OCI-LY7 (cell line): ENCODE data around the gene ARL11. TPM values are rescaled to one million over a fixed set of nuclear protein-coding genes. Genes with fewer than 3 reads are reported as not detected.
A peak's percentile ranks its signal among the peaks of the same experiment; 100 is the strongest.

Experiments used
- BruUV-seq: library from RNA; stranded (reverse); fragments of 400-500 nt; replicated peaks from 2 replicates; lab custom pipeline; 2021; lab: Mats Ljungman, UMichigan
- CTCF ChIA-PET: fragments of 300-600 bp; sonication (Branson Sonifier 250); formaldehyde crosslinking; loops from one replicate; lab custom pipeline; 2022; ENCODE audit warnings: antibody characterized with exemption; ENCODE audit not compliant: unreplicated experiment; lab: Charles Lee
- POLR2A ChIA-PET: fragments of 300-600 bp; sonication (Branson Sonifier 250); formaldehyde crosslinking; loops from one replicate; lab custom pipeline; 2022; ENCODE audit warnings: antibody characterized with exemption; lab: Charles Lee
- DNase-seq: peaks from one replicate; pipeline ENCODE4 v3.0.0-alpha.2; 2015; ENCODE audit warnings: low spot score
- H2AFZ ChIP-seq: fragments of 200-600 bp; sonication (generic), shearing (Covaris generic); 2 replicates; pipeline ENCODE4 v1.6.1; 2014; ENCODE audit warnings: mild to moderate bottlenecking, antibody characterized with exemption, low read length, moderate library complexity
- H3K27ac ChIP-seq: fragments of 200-600 bp; sonication (generic); 2 replicates; pipeline ENCODE4 v1.5.1; 2014; ENCODE audit warnings: mixed run types, low read depth, mild to moderate bottlenecking, moderate library complexity, low read length, inconsistent platforms; ENCODE audit not compliant: poor library complexity, severe bottlenecking
- H3K36me3 ChIP-seq: fragments of 200-600 bp; sonication (generic); 2 replicates; pipeline ENCODE4 v1.6.1; 2014; ENCODE audit warnings: mild to moderate bottlenecking, antibody characterized with exemption, low read length, moderate library complexity, mixed read lengths; ENCODE audit not compliant: insufficient read depth
- H3K4me1 ChIP-seq: fragments of 200-600 bp; sonication (generic); 2 replicates; pipeline ENCODE4 v1.5.1; 2014; ENCODE audit warnings: mild to moderate bottlenecking, low read length; ENCODE audit not compliant: insufficient read depth, poor library complexity, severe bottlenecking
- H3K4me2 ChIP-seq: fragments of 200-600 bp; sonication (generic); 2 replicates; pipeline ENCODE4 v1.6.1; 2014; ENCODE audit warnings: mild to moderate bottlenecking, low read length
- H3K4me3 ChIP-seq: fragments of 200-600 bp; sonication (generic); 2 replicates; pipeline ENCODE4 v1.5.1; 2014; ENCODE audit warnings: mild to moderate bottlenecking, low read depth, low read length; ENCODE audit not compliant: poor library complexity, severe bottlenecking
- H3K79me2 ChIP-seq: fragments of 200-600 bp; sonication (generic); 2 replicates; pipeline ENCODE4 v1.6.1; 2016; ENCODE audit warnings: low read depth, mild to moderate bottlenecking, low read length, moderate library complexity, mixed read lengths; ENCODE audit not compliant: insufficient read depth
- H3K9me2 ChIP-seq: fragments of 200-600 bp; sonication (generic); 2 replicates; pipeline ENCODE4 v1.6.1; 2016; ENCODE audit warnings: mild to moderate bottlenecking, low read length, mixed read lengths; ENCODE audit not compliant: insufficient read depth
- H3K9me3 ChIP-seq: fragments of 200-600 bp; sonication (generic); 2 replicates; pipeline ENCODE4 v1.6.1; 2014; ENCODE audit warnings: mild to moderate bottlenecking, mixed run types, low read length, mixed read lengths
- H4K20me1 ChIP-seq: fragments of 200-600 bp; sonication (generic); 2 replicates; pipeline ENCODE4 v1.6.1; 2014; ENCODE audit warnings: mild to moderate bottlenecking, antibody characterized with exemption, low read length, moderate library complexity, mixed read lengths; ENCODE audit not compliant: insufficient read depth
- CTCF ChIP-seq: fragments of 200-600 bp; sonication (generic); conservative IDR thresholded peaks from 2 replicates; pipeline ENCODE4 v1.5.1; 2014; ENCODE audit warnings: mild to moderate bottlenecking, antibody characterized with exemption, low read length, moderate library complexity, mixed read lengths
- EZH2phosphoT487 ChIP-seq: fragments of 200-600 bp; sonication (generic); IDR thresholded peaks from 2 replicates; pipeline ENCODE4 v1.6.1; 2018; ENCODE audit warnings: low read depth, borderline replicate concordance, mild to moderate bottlenecking, mixed run types, antibody characterized with exemption, low read length, moderate library complexity, mixed read lengths
- intact Hi-C: fragments of 100-400 bp; cut with micrococcal nuclease; formaldehyde crosslinking; loops from one replicate; pipeline ENCODE4 v1.10.0; 2022; ENCODE audit not compliant: unreplicated experiment
- total RNA-seq, 2 experiments: library from RNA; depleted of rRNA in 1 of 2; stranded (reverse); fragments of >200 nt in 1 of 2; shearing (Covaris generic) in 1 of 2; gene quantifications; 2 replicates each; pipeline ENCODE4 v1.2.3, GENCODE V29; 2014 to 2022

The ARL11 gene
- total RNA-seq, 2 experiments from 2014 or later = 8.3 to 20.5 TPM

DNA sequence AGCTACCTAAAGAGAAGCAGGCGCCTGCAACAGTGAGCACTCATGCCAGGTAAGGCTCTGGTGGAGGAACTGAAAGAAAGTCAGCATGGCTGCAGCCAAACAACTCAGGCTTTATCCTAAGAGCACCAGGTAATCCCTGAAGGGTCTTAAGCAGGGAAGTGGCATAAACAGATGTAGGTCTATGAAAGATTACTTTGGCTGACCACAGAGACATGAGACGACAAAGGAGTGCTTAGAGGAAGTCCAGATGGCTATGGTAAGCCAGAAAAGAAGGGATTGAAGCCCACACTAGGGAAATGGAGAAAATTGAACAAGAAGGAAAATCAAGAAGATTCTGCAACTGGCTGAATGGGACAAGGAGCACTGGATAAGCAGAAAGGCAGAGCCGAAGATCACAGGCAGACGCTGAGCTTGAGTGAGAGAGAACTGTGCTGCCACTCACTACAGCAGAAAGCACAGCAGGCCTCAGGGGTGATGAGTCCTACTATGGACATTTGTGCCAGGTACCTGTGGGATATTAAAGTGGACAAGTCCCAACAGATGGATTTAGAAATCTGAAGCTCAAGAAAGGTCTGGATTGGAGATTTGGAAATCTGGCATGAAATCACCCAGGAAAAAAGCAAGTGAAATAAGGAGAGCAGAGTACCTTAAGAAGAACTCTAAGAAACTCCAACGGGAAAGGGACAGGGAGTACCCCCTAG lies 47.2 kb upstream of the ARL11 start:
- H3K9me2 ChIP-seq = no peaks in the 10 kb centered on the region
- no TSS peak for BruUV-seq
- H2AFZ ChIP-seq = no peak overlapping the region
- H3K9me3 ChIP-seq = no peaks in the 10 kb centered on the region
- intact Hi-C loops = loop anchor here (2.0 kb wide), 1 partner anchor 18 kb away; no protein-coding TSS in a partner anchor
- ChIA-PET CTCF (interaction anchor here (0.6 kb wide), 1 partner anchor 140 kb away, joined by 3 read pairs; no protein-coding TSS in a partner anchor), POLR2A (interaction anchor here (0.5 kb wide), 1 partner anchor 502 kb away, joined by 3 read pairs; no protein-coding TSS in a partner anchor)
- no peak for TF ChIP-seq CTCF
- no peak overlapping the region for H3K4me3 ChIP-seq
- H4K20me1 ChIP-seq = peaks cover 6% of the 10 kb centered on the region; the same call in 1 of the 2 replicates
- H3K27ac ChIP-seq = peak overlapping the region; percentile 0
- DNase-seq = peak; percentile 57
- peak overlapping the region; percentile 9 for H3K4me2 ChIP-seq
- peaks cover 16% of the 10 kb centered on the region for H3K79me2 ChIP-seq
- H3K36me3 ChIP-seq = peaks cover 45% of the 10 kb centered on the region
- peaks cover 23% of the 10 kb centered on the region for H3K4me1 ChIP-seq

- no peak for TF ChIP-seq EZH2phosphoT487
- TF ChIP-seq CTCF = no peak
- Histone ChIP-seq H3K9me3 (no peaks in the 10 kb centered on the region), H3K4me3 (peak overlapping the region; percentile 90), H3K36me3 (peaks cover 26% of the 10 kb centered on the region), H4K20me1 (peaks cover 6% of the 10 kb centered on the region; the same call in 1 of the 2 replicates), H3K9me2 (no peaks in the 10 kb centered on the region), H2AFZ (peak overlapping the region; percentile 84), H3K79me2 (peaks cover 16% of the 10 kb centered on the region), H3K4me2 (peak overlapping the region; percentile 86), H3K4me1 (peaks cover 31% of the 10 kb centered on the region), H3K27ac (peak overlapping the region; percentile 71)
- ChIA-PET POLR2A (interaction anchor here (0.9 to 2.9 kb wide), 3 partner anchors 14 to 141 kb away, joined by 3 to 19 read pairs (median 5); partner anchors contain the start of genes CAB39L and SETDB2), CTCF (no interaction called here)
- peak; percentile 60 for DNase-seq
- intact Hi-C loops = loop anchor here (2.0 to 5.0 kb wide), 2 partner anchors 87 to 140 kb away; partner anchors contain the start of genes CAB39L, PHF11 and SETDB2
- BruUV-seq = no TSS peak
These were observed 43.5 kb upstream of the ARL11 start for GRCh38 chr13:49584771-49585182.
